ENCODE data around the gene LDHAL6B.

LDHAL6B gene

GRCh38 chr15:59251001-59251845 lies 44.6 kb downstream of the LDHAL6B start:
- DNase-seq (ENCODE audit: low read depth): no peak

GRCh38 chr15:59252137-59252536 lies 45.5 kb downstream of the LDHAL6B start:
- no peak for DNase-seq (ENCODE audit: low read depth)

- DNase-seq (ENCODE audit: low read depth): no peak
These were observed 49.2 kb downstream of the LDHAL6B start for GRCh38 chr15:59255680-59256336.

GRCh38 chr15:59256482-59256881 lies 49.8 kb downstream of the LDHAL6B start:
- no peak for DNase-seq (ENCODE audit: low read depth)

- DNase-seq (ENCODE audit: low read depth): no peak
These were observed 50.5 kb downstream of the LDHAL6B start for GRCh38 chr15:59257140-59257539.
